HepG2 (cell line): ENCODE measurements around the gene PLA2G4C. TPM values are rescaled to one million over a fixed set of nuclear protein-coding genes. Genes with fewer than 3 reads are reported as not detected.

ENCODE experiments used
- ATAC-seq: fragments of 200-7000 bp; cut with Tn5 transposase; 3 replicates; pipeline ENCODE4 v1.9.1; 2020; ENCODE audit warnings: mild to moderate bottlenecking, moderate library complexity
- BruUV-seq: library from RNA; stranded (reverse); fragments of 400-500 nt; replicated peaks from 2 replicates; lab custom pipeline; 2021; lab: Mats Ljungman, UMichigan
- CTCF ChIA-PET: fragments of 300-600 bp; formaldehyde crosslinking; extraction: SDS; loops from one replicate; lab custom pipeline; 2021; ENCODE audit warnings: low total read pairs, inconsistent platforms, low intra/inter-chr PET ratio; lab: Yijun Ruan, JAX
- POLR2A ChIA-PET: fragments of 350-600 bp; sonication (Branson Sonifier 250); formaldehyde crosslinking; loops from one replicate; lab custom pipeline; 2020; ENCODE audit warnings: antibody characterized with exemption, inconsistent platforms; lab: Yijun Ruan, JAX
- DNase-seq: peaks from one replicate; pipeline ENCODE4 v3.0.0-alpha.2; 2015; ENCODE audit warnings: low spot score
- FAIRE-seq: peaks from 3 replicates; lab custom pipeline; 2011; peaks lifted over from hg19 to GRCh38; lab: Jason Lieb, UNC
- H2AFZ ChIP-seq: one replicate; pipeline ENCODE4 v1.6.1; 2011; ENCODE audit warnings: low read length, inconsistent platforms
- H3K27ac ChIP-seq: fragments of 300-600 bp; 3 replicates; pipeline ENCODE4 v1.8.0; 2011; ENCODE audit warnings: mixed run types, mild to moderate bottlenecking, mixed read lengths, low read length, inconsistent platforms; ENCODE audit not compliant: insufficient read depth; ENCODE audit errors: extremely low read length
- H3K27me3 ChIP-seq, 2 experiments: fragments of 200-600 bp in 1 of 2; 2 replicates in 1 of 2; 3 replicates in 1 of 2; pipeline versions ENCODE4 v1.6.0 to v1.8.0; 2011; ENCODE audit warnings: low read length in 2 of 2, mild to moderate bottlenecking in 2 of 2, moderate library complexity in 2 of 2, inconsistent platforms in 1 of 2; ENCODE audit not compliant: insufficient read depth in 2 of 2, control insufficient read depth in 1 of 2
- H3K36me3 ChIP-seq, 2 experiments: fragments of 200-600 bp in 1 of 2; replicated peaks in 1 of 2; 2 replicates in 1 of 2; 3 replicates in 1 of 2; pipeline versions ENCODE4 v1.5.1 to v1.8.0; 2011; ENCODE audit warnings: low read length in 2 of 2, inconsistent platforms in 1 of 2; ENCODE audit not compliant: insufficient read depth in 2 of 2, control insufficient read depth in 1 of 2
- H3K4me1 ChIP-seq: 2 replicates; pipeline ENCODE4 v1.5.1; 2012; ENCODE audit warnings: low read length, inconsistent platforms; ENCODE audit not compliant: insufficient read depth
- H3K4me2 ChIP-seq: 2 replicates; pipeline ENCODE4 v1.6.0; 2011; ENCODE audit warnings: low read depth, low read length, inconsistent platforms
- H3K4me3 ChIP-seq, 3 experiments: fragments of 200-600 bp in 1 of 3; sonication (generic), shearing (Covaris generic) in 1 of 3; replicated peaks in 1 of 3; 2 replicates each; pipeline ENCODE4 v1.5.1; 2011 to 2016; ENCODE audit warnings: low read length in 3 of 3, inconsistent platforms in 2 of 3, low read depth in 2 of 3, mild to moderate bottlenecking in 2 of 3, control low read depth in 1 of 3, mixed read lengths in 1 of 3; ENCODE audit not compliant: insufficient read depth in 1 of 3
- H3K79me2 ChIP-seq: one replicate; pipeline ENCODE4 v1.6.1; 2011; ENCODE audit warnings: low read length, inconsistent platforms; ENCODE audit not compliant: insufficient read depth
- H3K9ac ChIP-seq: 2 replicates; pipeline ENCODE4 v1.6.0; 2011; ENCODE audit warnings: mild to moderate bottlenecking, low read depth, low read length, inconsistent platforms; ENCODE audit not compliant: insufficient read depth
- H3K9me3 ChIP-seq: 2 replicates; pipeline ENCODE4 v1.5.1; 2012; ENCODE audit warnings: mild to moderate bottlenecking, low read length
- H4K20me1 ChIP-seq: 2 replicates; pipeline ENCODE4 v1.6.0; 2011; ENCODE audit warnings: inconsistent platforms, mild to moderate bottlenecking, low read length, moderate library complexity; ENCODE audit not compliant: insufficient read depth
- EZH2 ChIP-seq: conservative IDR thresholded peaks from 2 replicates; pipeline ENCODE4 v1.6.1; 2012; ENCODE audit warnings: mild to moderate bottlenecking, low read depth, low read length, moderate library complexity
- HMG20A ChIP-seq: IDR thresholded peaks from 2 replicates; pipeline ENCODE4 v1.6.1; 2016; ENCODE audit warnings: borderline replicate concordance
- HOXD1 ChIP-seq: sonication (generic); formaldehyde crosslinking; IDR thresholded peaks from 2 replicates; pipeline ENCODE4 v1.5.0; 2020; ENCODE audit warnings: missing genetic modification reagents
- NCOA2 ChIP-seq: sonication (generic); formaldehyde crosslinking; IDR thresholded peaks from 2 replicates; pipeline ENCODE4 v1.8.0; 2022; ENCODE audit warnings: inconsistent platforms
- NR2C2 ChIP-seq: sonication (generic); formaldehyde crosslinking; IDR thresholded peaks from 2 replicates; pipeline ENCODE4 v1.4.0; 2020; ENCODE audit warnings: missing genetic modification reagents, mild to moderate bottlenecking, moderate library complexity, borderline replicate concordance
- ZFYVE20 ChIP-seq: sonication (generic); formaldehyde crosslinking; IDR thresholded peaks from 2 replicates; pipeline ENCODE4 v1.8.0; 2023; ENCODE audit warnings: low read depth, mild to moderate bottlenecking, moderate library complexity, missing genetic modification reagents, borderline replicate concordance
- ZNF460 ChIP-seq: sonication (generic); formaldehyde crosslinking; IDR thresholded peaks from 2 replicates; pipeline ENCODE4 v1.5.1; 2020; ENCODE audit warnings: missing genetic modification reagents, mild to moderate bottlenecking, borderline replicate concordance
- ZNF777 ChIP-seq: sonication (generic); formaldehyde crosslinking; IDR thresholded peaks from 2 replicates; pipeline ENCODE4 v1.4.0; 2020; ENCODE audit warnings: missing genetic modification reagents
- WGBS: methylation state at CpG from one replicate; pipeline ENCODE4 v1.1.6; 2017; ENCODE audit warnings: low lambda C conversion rate; 5-methylcytosine and 5-hydroxymethylcytosine counted together
- in situ Hi-C: cut with HindIII; loops from 2 replicates; pipeline ENCODE4 v1.10.0; 2017; ENCODE audit warnings: low pct_unique_long_range_greater_than_20kb; ENCODE audit not compliant: extremely low pct_ligation_motif_present
- intact Hi-C: fragments of 100-400 bp; cut with micrococcal nuclease; formaldehyde crosslinking; loops from one replicate; pipeline ENCODE4 v1.10.0; 2022; ENCODE audit not compliant: unreplicated experiment
- polyA plus RNA-seq, 8 experiments: library from polyadenylated mRNA; depleted of rRNA in 3 of 8; stranded (reverse) in 7 of 8; unstranded in 1 of 8; fragments of >200 nt; fragmentation: Illumina TruSeq in 4 of 8; extraction: Trizol in 4 of 8; gene quantifications; 2 replicates each; pipeline versions ENCODE4 v1.2.1 to v1.2.3, GENCODE V29; 2011 to 2016; ENCODE audit warnings: low read depth in 4 of 8, missing spikeins in 1 of 8, mixed read lengths in 1 of 8; ENCODE audit not compliant: insufficient read depth in 1 of 8
- total RNA-seq, 5 experiments: library from RNA; depleted of rRNA; stranded (reverse); fragments of >200 nt; fragmentation: Illumina TruSeq; extraction: Trizol; gene quantifications; 2 replicates each; pipeline ENCODE4 v1.2.3, GENCODE V29; 2016; ENCODE audit warnings: low read depth in 1 of 5
- TF ChIP-seq, protein P1 (sequence below): sonication (generic); formaldehyde crosslinking; IDR thresholded peaks from 2 replicates; pipeline ENCODE4 v1.5.1; 2020; ENCODE audit warnings: mild to moderate bottlenecking, missing genetic modification reagents, borderline replicate concordance
- TF ChIP-seq, protein P2 (sequence below): IDR thresholded peaks from 2 replicates; pipeline ENCODE4 v1.6.1; 2016; ENCODE audit warnings: missing genetic modification reagents, missing compliant biosample characterization
- TF ChIP-seq, protein P3 (sequence below): sonication (generic); formaldehyde crosslinking; IDR thresholded peaks from 2 replicates; pipeline ENCODE4 v1.8.0; 2022; ENCODE audit warnings: missing genetic modification reagents, low read depth, mild to moderate bottlenecking, borderline replicate concordance
- TF ChIP-seq, protein P4 (sequence below): sonication (generic); formaldehyde crosslinking; IDR thresholded peaks from 2 replicates; pipeline ENCODE4 v1.8.1; 2023; ENCODE audit warnings: missing genetic modification reagents, mild to moderate bottlenecking, borderline replicate concordance
- TF ChIP-seq, protein P5 (sequence below): sonication (generic); formaldehyde crosslinking; conservative IDR thresholded peaks from 2 replicates; pipeline ENCODE4 v1.4.0; 2020; ENCODE audit warnings: missing genetic modification reagents

PLA2G4C gene
- total and polyA plus RNA-seq, 2 of the 13 experiments (the other 11 are each of a cell fraction or from before 2014, with no cell fraction given) = 1.6 to 1.7 TPM

DNA sequence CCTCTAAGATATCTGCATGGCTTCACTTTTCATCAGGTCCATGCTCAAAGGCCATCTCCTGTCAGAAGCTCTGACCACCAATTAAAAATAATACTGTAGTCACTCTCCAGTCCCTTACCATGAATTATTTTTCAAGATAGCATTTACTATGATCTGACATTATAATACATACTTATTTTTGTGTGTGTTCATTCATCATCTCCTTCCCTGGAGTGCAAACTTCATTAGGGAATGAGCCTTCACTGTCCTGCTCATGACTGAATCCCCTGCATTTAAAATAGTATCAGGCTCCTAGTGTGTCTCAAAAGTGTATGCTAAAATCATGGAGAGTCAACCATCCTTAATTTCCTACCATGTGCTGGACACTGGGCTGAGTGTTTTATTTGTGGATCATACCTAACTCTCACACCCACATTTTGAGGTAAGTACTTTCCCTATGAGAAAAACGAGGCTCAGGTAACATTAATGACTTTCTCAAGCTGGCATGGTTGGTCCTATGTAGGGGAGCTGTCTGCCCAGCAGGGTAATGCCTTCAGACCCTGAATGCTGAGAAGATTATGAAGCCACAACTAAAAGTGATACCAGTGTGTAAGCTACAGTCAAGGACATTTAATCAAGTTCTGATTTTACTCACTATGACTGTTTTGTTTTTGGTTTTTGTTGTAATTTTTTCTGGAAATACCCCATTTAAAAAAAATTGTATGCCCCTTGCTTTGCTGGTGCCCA lies 16.3 kb downstream of the PLA2G4C start:
- in situ Hi-C loops = no loop called here
- TF ChIP-seq, protein P1, sequence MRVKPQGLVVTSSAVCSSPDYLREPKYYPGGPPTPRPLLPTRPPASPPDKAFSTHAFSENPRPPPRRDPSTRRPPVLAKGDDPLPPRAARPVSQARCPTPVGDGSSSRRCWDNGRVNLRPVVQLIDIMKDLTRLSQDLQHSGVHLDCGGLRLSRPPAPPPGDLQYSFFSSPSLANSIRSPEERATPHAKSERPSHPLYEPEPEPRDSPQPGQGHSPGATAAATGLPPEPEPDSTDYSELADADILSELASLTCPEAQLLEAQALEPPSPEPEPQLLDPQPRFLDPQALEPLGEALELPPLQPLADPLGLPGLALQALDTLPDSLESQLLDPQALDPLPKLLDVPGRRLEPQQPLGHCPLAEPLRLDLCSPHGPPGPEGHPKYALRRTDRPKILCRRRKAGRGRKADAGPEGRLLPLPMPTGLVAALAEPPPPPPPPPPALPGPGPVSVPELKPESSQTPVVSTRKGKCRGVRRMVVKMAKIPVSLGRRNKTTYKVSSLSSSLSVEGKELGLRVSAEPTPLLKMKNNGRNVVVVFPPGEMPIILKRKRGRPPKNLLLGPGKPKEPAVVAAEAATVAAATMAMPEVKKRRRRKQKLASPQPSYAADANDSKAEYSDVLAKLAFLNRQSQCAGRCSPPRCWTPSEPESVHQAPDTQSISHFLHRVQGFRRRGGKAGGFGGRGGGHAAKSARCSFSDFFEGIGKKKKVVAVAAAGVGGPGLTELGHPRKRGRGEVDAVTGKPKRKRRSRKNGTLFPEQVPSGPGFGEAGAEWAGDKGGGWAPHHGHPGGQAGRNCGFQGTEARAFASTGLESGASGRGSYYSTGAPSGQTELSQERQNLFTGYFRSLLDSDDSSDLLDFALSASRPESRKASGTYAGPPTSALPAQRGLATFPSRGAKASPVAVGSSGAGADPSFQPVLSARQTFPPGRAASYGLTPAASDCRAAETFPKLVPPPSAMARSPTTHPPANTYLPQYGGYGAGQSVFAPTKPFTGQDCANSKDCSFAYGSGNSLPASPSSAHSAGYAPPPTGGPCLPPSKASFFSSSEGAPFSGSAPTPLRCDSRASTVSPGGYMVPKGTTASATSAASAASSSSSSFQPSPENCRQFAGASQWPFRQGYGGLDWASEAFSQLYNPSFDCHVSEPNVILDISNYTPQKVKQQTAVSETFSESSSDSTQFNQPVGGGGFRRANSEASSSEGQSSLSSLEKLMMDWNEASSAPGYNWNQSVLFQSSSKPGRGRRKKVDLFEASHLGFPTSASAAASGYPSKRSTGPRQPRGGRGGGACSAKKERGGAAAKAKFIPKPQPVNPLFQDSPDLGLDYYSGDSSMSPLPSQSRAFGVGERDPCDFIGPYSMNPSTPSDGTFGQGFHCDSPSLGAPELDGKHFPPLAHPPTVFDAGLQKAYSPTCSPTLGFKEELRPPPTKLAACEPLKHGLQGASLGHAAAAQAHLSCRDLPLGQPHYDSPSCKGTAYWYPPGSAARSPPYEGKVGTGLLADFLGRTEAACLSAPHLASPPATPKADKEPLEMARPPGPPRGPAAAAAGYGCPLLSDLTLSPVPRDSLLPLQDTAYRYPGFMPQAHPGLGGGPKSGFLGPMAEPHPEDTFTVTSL (CRISPR knock-in tag) = no peak
- TF ChIP-seq, protein P2, sequence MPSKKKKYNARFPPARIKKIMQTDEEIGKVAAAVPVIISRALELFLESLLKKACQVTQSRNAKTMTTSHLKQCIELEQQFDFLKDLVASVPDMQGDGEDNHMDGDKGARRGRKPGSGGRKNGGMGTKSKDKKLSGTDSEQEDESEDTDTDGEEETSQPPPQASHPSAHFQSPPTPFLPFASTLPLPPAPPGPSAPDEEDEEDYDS (CRISPR knock-in tag) = no peak
- TF ChIP-seq, protein P3, sequence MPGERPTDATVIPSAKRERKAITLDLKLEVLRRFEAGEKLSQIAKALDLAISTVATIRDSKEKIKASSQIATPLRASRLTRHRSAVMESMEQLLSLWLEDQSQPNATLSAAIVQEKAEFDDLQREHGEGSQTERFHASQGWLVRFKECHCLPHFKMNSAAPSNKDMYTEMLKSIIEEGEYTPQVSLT (CRISPR knock-in tag) = no peak
- no peak for TF ChIP-seq HOXD1
- no peak for TF ChIP-seq HMG20A (CRISPR knock-in tag)
- TF ChIP-seq NCOA2 (CRISPR knock-in tag) = no peak
- TF ChIP-seq, protein P4, sequence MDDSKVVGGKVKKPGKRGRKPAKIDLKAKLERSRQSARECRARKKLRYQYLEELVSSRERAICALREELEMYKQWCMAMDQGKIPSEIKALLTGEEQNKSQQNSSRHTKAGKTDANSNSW (CRISPR knock-in tag) = no peak
- TF ChIP-seq, protein P5, sequence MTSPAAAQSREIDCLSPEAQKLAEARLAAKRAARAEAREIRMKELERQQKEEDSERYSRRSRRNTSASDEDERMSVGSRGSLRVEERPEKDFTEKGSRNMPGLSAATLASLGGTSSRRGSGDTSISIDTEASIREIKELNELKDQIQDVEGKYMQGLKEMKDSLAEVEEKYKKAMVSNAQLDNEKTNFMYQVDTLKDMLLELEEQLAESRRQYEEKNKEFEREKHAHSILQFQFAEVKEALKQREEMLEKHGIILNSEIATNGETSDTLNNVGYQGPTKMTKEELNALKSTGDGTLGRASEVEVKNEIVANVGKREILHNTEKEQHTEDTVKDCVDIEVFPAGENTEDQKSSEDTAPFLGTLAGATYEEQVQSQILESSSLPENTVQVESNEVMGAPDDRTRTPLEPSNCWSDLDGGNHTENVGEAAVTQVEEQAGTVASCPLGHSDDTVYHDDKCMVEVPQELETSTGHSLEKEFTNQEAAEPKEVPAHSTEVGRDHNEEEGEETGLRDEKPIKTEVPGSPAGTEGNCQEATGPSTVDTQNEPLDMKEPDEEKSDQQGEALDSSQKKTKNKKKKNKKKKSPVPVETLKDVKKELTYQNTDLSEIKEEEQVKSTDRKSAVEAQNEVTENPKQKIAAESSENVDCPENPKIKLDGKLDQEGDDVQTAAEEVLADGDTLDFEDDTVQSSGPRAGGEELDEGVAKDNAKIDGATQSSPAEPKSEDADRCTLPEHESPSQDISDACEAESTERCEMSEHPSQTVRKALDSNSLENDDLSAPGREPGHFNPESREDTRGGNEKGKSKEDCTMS = no peak
- TF ChIP-seq ZFYVE20 (CRISPR knock-in tag) = no peak
- TF ChIP-seq NR2C2 = no peak
- TF ChIP-seq ZNF777 (CRISPR knock-in tag) = no peak
- TF ChIP-seq EZH2 = no peak
- no peak for TF ChIP-seq ZNF460 (CRISPR knock-in tag)

More for the DNA sequence above, 16.3 kb downstream of the PLA2G4C start:
- Histone ChIP-seq H3K9ac (no peak overlapping the region), H3K36me3 (no peaks in the 10 kb centered on the region), H3K27ac (no peak overlapping the region), H3K4me3 (no peak overlapping the region), H3K4me2 (no peak overlapping the region), H3K4me1 (no peaks in the 10 kb centered on the region), H3K27me3 (no peaks in the 10 kb centered on the region; a peak in 1 of 5 replicates), H3K79me2 (no peaks in the 10 kb centered on the region), H3K9me3 (no peaks in the 10 kb centered on the region), H4K20me1 (no peaks in the 10 kb centered on the region), H2AFZ (no peak overlapping the region)
- no TSS peak for BruUV-seq
- DNase-seq (no peak), ATAC-seq (no peak), FAIRE-seq (no peak)
- intact Hi-C loops = no loop called here
- 0% methylated on average over 1 of the region's 1 CpG for WGBS
- CTCF ChIA-PET = no interaction called here
- POLR2A ChIA-PET = no interaction called here
